Central memory CD8-positive, alpha-beta T cell (primary cell): ENCODE data around the gene ZBTB16.

Experiments used
- ATAC-seq: fragments of 150-1000 bp; cut with Tn5 transposase; replicated peaks from 2 replicates; pipeline ENCODE4 v1.10.0; 2022; ENCODE audit warnings: mild to moderate bottlenecking, moderate FRiP score, moderate number of reproducible peaks; ENCODE audit not compliant: poor library complexity, severe bottlenecking; ENCODE audit errors: extremely low read depth
- DNase-seq, 2 donors: peaks; one replicate each; pipeline ENCODE4 v3.0.0; 2021; ENCODE audit warnings: low spot score in 2 of 2
- H3K27ac Mint-ChIP-seq: one replicate; pipeline ENCODE4 v1.8.0; 2022; ENCODE audit warnings: low read depth, mild to moderate bottlenecking, moderate library complexity, mixed read lengths
- H3K27me3 Mint-ChIP-seq: one replicate; pipeline ENCODE4 v1.8.0; 2022; ENCODE audit warnings: mixed read lengths
- H3K36me3 Mint-ChIP-seq: one replicate; pipeline ENCODE4 v1.8.0; 2022; ENCODE audit warnings: mild to moderate bottlenecking, moderate library complexity, mixed read lengths; ENCODE audit not compliant: insufficient read depth
- H3K4me1 Mint-ChIP-seq: one replicate; pipeline ENCODE4 v1.8.0; 2022; ENCODE audit warnings: mixed read lengths
- H3K4me3 Mint-ChIP-seq: one replicate; pipeline ENCODE4 v1.8.0; 2022; ENCODE audit warnings: mild to moderate bottlenecking, moderate library complexity, mixed read lengths
- H3K9me3 Mint-ChIP-seq: one replicate; pipeline ENCODE4 v1.8.0; 2022; ENCODE audit warnings: mixed read lengths

Gene ZBTB16

DNA sequence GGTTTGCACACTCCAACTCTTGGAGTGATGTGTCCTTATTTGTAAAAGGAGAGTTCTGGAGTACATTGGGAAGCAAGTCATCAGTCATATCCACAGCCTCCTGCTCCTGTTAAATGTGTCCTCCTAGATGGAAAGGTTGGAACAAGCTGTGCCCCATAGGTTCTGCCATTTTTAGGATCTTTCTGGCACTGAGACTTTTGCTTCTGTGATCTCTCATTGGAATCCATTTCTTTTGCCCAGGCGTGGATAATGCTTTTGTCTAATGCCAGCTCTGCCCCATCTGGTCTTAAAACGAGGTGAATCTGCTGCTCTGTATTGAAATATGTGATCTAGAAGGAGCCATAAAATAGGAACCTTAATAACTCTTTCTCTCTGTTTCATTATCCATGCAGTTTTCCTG is 66.4 kb downstream of the ZBTB16 start:
- H3K9me3 Mint-ChIP-seq, result no peaks in the 10 kb centered on the region
- H3K36me3 Mint-ChIP-seq, result no peaks in the 10 kb centered on the region
- peaks cover 23% of the 10 kb centered on the region for H3K27me3 Mint-ChIP-seq
- peaks cover 9% of the 10 kb centered on the region for H3K4me1 Mint-ChIP-seq
- H3K27ac Mint-ChIP-seq, result no peak overlapping the region
- ATAC-seq (no peak), DNase-seq (no peak)
- no peak overlapping the region for H3K4me3 Mint-ChIP-seq

- ATAC-seq, result no peak
- H3K4me1 Mint-ChIP-seq, result peaks cover 15% of the 10 kb centered on the region
- H3K4me3 Mint-ChIP-seq, result no peak overlapping the region
- no peak for DNase-seq
- no peaks in the 10 kb centered on the region for H3K9me3 Mint-ChIP-seq
- H3K36me3 Mint-ChIP-seq, result no peaks in the 10 kb centered on the region
- H3K27ac Mint-ChIP-seq, result no peak overlapping the region
- peaks cover 23% of the 10 kb centered on the region for H3K27me3 Mint-ChIP-seq
Measured at GRCh38 chr11:114128399-114128798, 68.9 kb downstream of the ZBTB16 start.

DNA sequence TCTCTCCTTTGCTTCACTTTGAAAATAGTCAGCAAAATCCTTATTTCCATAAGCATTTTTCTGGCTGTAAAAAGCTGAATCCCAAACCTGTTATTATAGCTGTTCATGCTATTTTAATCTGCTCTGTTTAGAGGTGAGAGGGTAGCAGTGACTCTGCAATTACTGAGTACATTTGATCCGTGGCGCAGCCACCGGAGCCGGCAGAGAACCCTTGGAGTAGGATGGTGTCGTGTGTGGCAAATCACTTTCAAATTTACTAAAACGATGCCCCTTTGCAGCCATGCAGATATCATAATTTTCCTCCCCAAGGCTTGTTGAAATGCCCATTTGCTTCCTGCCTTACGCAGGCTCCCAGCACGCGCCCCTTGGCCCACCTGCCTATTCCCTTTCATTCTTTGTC is 69.6 kb downstream of the ZBTB16 start:
- no peak for DNase-seq
- Mint-ChIP-seq H3K9me3 (no peaks in the 10 kb centered on the region), H3K4me3 (no peak overlapping the region), H3K27ac (no peak overlapping the region), H3K36me3 (no peaks in the 10 kb centered on the region), H3K4me1 (peaks cover 15% of the 10 kb centered on the region), H3K27me3 (peaks cover 23% of the 10 kb centered on the region)
- no peak for ATAC-seq

- Mint-ChIP-seq H3K36me3 (no peaks in the 10 kb centered on the region), H3K9me3 (no peaks in the 10 kb centered on the region), H3K27me3 (peaks cover 23% of the 10 kb centered on the region), H3K27ac (no peak overlapping the region), H3K4me3 (no peak overlapping the region), H3K4me1 (peaks cover 19% of the 10 kb centered on the region)
- DNase-seq, result no peak
- ATAC-seq, result no peak
Measured at GRCh38 chr11:114129699-114130098, 70.2 kb downstream of the ZBTB16 start.

- Mint-ChIP-seq H3K9me3 (no peaks in the 10 kb centered on the region), H3K27me3 (peaks cover 23% of the 10 kb centered on the region), H3K4me1 (peaks cover 19% of the 10 kb centered on the region), H3K36me3 (no peaks in the 10 kb centered on the region), H3K4me3 (no peak overlapping the region), H3K27ac (no peak overlapping the region)
- DNase-seq (no peak), ATAC-seq (no peak)
Measured at GRCh38 chr11:114130115-114130576, 70.6 kb downstream of the ZBTB16 start.

- no peaks in the 10 kb centered on the region for H3K9me3 Mint-ChIP-seq
Measured at GRCh38 chr11:114130629-114131277, 71.2 kb downstream of the ZBTB16 start.

DNA sequence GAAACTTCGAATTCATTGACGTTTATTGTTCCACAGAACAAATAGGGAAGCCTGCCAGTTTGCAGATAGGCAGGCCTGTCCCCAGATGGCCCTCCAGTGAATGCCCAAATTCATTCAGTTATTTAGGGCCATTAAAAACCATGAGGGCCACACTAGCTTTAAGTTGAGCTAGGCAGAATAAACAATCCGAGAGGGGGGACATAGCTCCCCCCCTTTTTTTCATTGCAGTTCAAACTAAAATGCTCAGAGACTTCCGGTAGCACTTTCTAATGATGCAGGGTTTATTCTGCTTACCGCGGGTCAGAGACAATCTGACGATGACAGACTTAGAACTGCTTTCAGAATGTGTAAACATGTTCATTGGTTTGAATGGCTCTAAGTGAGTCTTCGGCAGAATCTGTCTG is 72.0 kb downstream of the ZBTB16 start:
- DNase-seq, result no peak
- Mint-ChIP-seq H3K9me3 (no peaks in the 10 kb centered on the region), H3K36me3 (no peaks in the 10 kb centered on the region), H3K27me3 (peaks cover 23% of the 10 kb centered on the region), H3K4me3 (no peak overlapping the region), H3K27ac (peak overlapping the region; percentile 27), H3K4me1 (peaks cover 24% of the 10 kb centered on the region)
- peak; percentile 62 for ATAC-seq

More at GRCh38 chr11:114130629-114131277, 71.2 kb downstream of the ZBTB16 start:
- ATAC-seq, result no peak
- Mint-ChIP-seq H3K27me3 (peaks cover 23% of the 10 kb centered on the region), H3K4me1 (peaks cover 19% of the 10 kb centered on the region), H3K4me3 (no peak overlapping the region), H3K27ac (peak overlapping the region; percentile 27), H3K36me3 (no peaks in the 10 kb centered on the region)
- DNase-seq, result no peak

- no peak for DNase-seq
- H3K4me3 Mint-ChIP-seq, result no peak overlapping the region
Measured at GRCh38 chr11:114132417-114132816, 72.9 kb downstream of the ZBTB16 start.

GRCh38 chr11:114132944-114133394 is 73.5 kb downstream of the ZBTB16 start:
- H3K4me3 Mint-ChIP-seq, result no peak overlapping the region
- H3K4me1 Mint-ChIP-seq, result peaks cover 35% of the 10 kb centered on the region
- H3K36me3 Mint-ChIP-seq, result no peaks in the 10 kb centered on the region
- H3K27ac Mint-ChIP-seq, result no peak overlapping the region
- no peaks in the 10 kb centered on the region for H3K9me3 Mint-ChIP-seq
- DNase-seq (no peak), ATAC-seq (no peak)
- peaks cover 10% of the 10 kb centered on the region for H3K27me3 Mint-ChIP-seq

More at GRCh38 chr11:114132417-114132816, 72.9 kb downstream of the ZBTB16 start:
- H3K4me1 Mint-ChIP-seq, result peaks cover 30% of the 10 kb centered on the region
- H3K27ac Mint-ChIP-seq, result no peak overlapping the region
- H3K27me3 Mint-ChIP-seq, result peaks cover 15% of the 10 kb centered on the region
- no peaks in the 10 kb centered on the region for H3K36me3 Mint-ChIP-seq
- no peaks in the 10 kb centered on the region for H3K9me3 Mint-ChIP-seq
- ATAC-seq, result no peak

DNA sequence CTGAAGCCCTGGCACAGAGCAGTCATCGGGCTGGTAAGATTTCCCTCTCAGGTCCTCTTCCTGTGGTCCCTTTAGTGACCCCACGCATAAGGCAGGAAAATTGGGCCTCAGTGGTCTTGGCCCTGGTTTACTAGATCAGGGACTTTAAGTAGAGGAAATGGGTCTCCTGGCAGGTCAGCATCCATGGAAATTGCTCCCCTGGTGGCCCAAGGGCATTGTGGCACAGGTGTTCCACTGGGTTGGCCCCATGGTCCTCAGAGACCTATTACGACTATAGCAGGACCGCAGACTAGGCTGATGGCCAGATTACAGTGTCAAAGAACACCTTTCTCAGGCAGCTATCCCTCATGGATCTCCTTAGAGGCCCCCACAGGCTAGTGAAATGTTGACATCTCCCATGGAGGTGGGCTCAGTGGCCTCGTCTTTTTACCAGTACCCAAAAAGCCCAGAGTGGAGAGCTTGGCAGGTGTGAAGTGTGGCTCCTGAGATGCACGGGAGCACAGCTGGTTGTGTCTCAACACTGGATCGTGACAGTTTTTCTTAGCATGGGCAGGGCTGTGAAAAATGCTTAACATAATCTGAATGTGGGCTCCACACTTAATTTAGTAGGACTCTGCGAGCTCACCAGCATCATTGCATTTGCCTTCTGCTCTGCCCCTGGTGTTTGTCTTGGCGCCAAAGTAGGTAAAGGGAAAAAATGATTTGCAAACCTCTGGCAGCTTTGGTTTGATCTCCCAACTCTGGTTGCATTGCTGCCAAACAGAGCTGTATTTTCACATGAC is 74.2 kb downstream of the ZBTB16 start:
- Mint-ChIP-seq H3K4me1 (peaks cover 39% of the 10 kb centered on the region), H3K27ac (no peak overlapping the region), H3K27me3 (peaks cover 10% of the 10 kb centered on the region), H3K4me3 (no peak overlapping the region), H3K36me3 (no peaks in the 10 kb centered on the region), H3K9me3 (no peaks in the 10 kb centered on the region)
- DNase-seq (no peak), ATAC-seq (no peak)

- no peak for DNase-seq
- peaks cover 36% of the 10 kb centered on the region for H3K4me1 Mint-ChIP-seq
- no peak for ATAC-seq
- H3K27me3 Mint-ChIP-seq, result peaks cover 6% of the 10 kb centered on the region
- H3K4me3 Mint-ChIP-seq, result no peak overlapping the region
- H3K27ac Mint-ChIP-seq, result no peak overlapping the region
- H3K36me3 Mint-ChIP-seq, result no peaks in the 10 kb centered on the region
- no peaks in the 10 kb centered on the region for H3K9me3 Mint-ChIP-seq
Measured at GRCh38 chr11:114134870-114135269, 75.4 kb downstream of the ZBTB16 start.

- Mint-ChIP-seq H3K27ac (no peak overlapping the region), H3K9me3 (no peaks in the 10 kb centered on the region), H3K4me3 (no peak overlapping the region)
Measured at GRCh38 chr11:114135737-114136151, 76.2 kb downstream of the ZBTB16 start.

More at GRCh38 chr11:114135737-114136151, 76.2 kb downstream of the ZBTB16 start:
- no peak for DNase-seq
- no peak for ATAC-seq
- Mint-ChIP-seq H3K4me1 (peaks cover 40% of the 10 kb centered on the region), H3K27me3 (peaks cover 10% of the 10 kb centered on the region), H3K36me3 (no peaks in the 10 kb centered on the region)
